GM12878 (cell line): ENCODE data around the gene BZW2. TPM values are rescaled to one million over a fixed set of nuclear protein-coding genes. Genes with fewer than 3 reads are reported as not detected.

Experiments used
- ATAC-seq: fragments of 200-7000 bp; cut with Tn5 transposase; 3 replicates; pipeline ENCODE4 v1.9.1; 2020; ENCODE audit warnings: mild to moderate bottlenecking, moderate library complexity
- BruUV-seq: library from RNA; stranded (reverse); fragments of 400-500 nt; replicated peaks from 2 replicates; lab custom pipeline; 2021; lab: Mats Ljungman, UMichigan
- CTCF ChIA-PET: fragments of 300-600 bp; sonication (Branson Sonifier 250); formaldehyde crosslinking; extraction: SDS; loops from one replicate; lab custom pipeline; 2021; ENCODE audit warnings: inconsistent platforms; lab: Yijun Ruan, JAX
- POLR2A ChIA-PET: fragments of 350-600 bp; formaldehyde crosslinking; extraction: SDS; loops from one replicate; lab custom pipeline; 2021; ENCODE audit warnings: inconsistent platforms; lab: Charles Lee
- RAD21 ChIA-PET: fragments of 300-600 bp; sonication (Branson Sonifier 250); formaldehyde crosslinking; loops from one replicate; lab custom pipeline; 2023; ENCODE audit warnings: antibody characterized with exemption; ENCODE audit not compliant: unreplicated experiment; lab: Charles Lee
- SMC1A ChIA-PET: fragments of 300-600 bp; sonication (Branson Sonifier 250); formaldehyde crosslinking; loops from one replicate; lab custom pipeline; 2023; ENCODE audit not compliant: unreplicated experiment, uncharacterized antibody; lab: Charles Lee
- DNase-seq: peaks from one replicate; pipeline ENCODE4 v3.0.0-alpha.2; 2011; ENCODE audit warnings: low read depth, low spot score
- FAIRE-seq: peaks from 3 replicates; lab custom pipeline; 2011; peaks lifted over from hg19 to GRCh38; lab: Jason Lieb, UNC
- H2AFZ ChIP-seq: 2 replicates; pipeline ENCODE4 v1.6.0; 2011; ENCODE audit warnings: low read depth, low read length, control low read depth; ENCODE audit not compliant: control insufficient read depth
- H3K27ac ChIP-seq: 2 replicates; pipeline ENCODE4 v1.5.1; 2011; ENCODE audit warnings: control low read depth; ENCODE audit not compliant: control insufficient read depth, insufficient read depth
- H3K27me3 ChIP-seq, 2 experiments: replicated peaks in 1 of 2; 2 replicates each; pipeline versions ENCODE4 v1.6.0 to v1.6.1; 2011; ENCODE audit warnings: low read length in 1 of 2; ENCODE audit not compliant: control insufficient read depth in 2 of 2, insufficient read depth in 2 of 2
- H3K36me3 ChIP-seq, 2 experiments: 2 replicates each; pipeline ENCODE4 v1.5.1; 2011; ENCODE audit warnings: low read length in 1 of 2; ENCODE audit not compliant: control insufficient read depth in 2 of 2, insufficient read depth in 2 of 2
- H3K4me1 ChIP-seq: 2 replicates; pipeline ENCODE4 v1.6.1; 2011; ENCODE audit warnings: mild to moderate bottlenecking, low read length, moderate library complexity, mixed read lengths; ENCODE audit not compliant: control insufficient read depth, insufficient read depth
- H3K4me2 ChIP-seq: 2 replicates; pipeline ENCODE4 v1.6.0; 2011; ENCODE audit warnings: control low read depth; ENCODE audit not compliant: control insufficient read depth, insufficient read depth
- H3K4me3 ChIP-seq: fragments of 200-600 bp; sonication (generic); 2 replicates; pipeline ENCODE4 v1.5.1; 2016
- H3K79me2 ChIP-seq: 2 replicates; pipeline ENCODE4 v1.6.0; 2011; ENCODE audit warnings: low read length; ENCODE audit not compliant: control insufficient read depth, insufficient read depth
- H3K9ac ChIP-seq: 2 replicates; pipeline ENCODE4 v1.8.0; 2011; ENCODE audit warnings: low read length, control low read depth, mixed read lengths; ENCODE audit not compliant: control insufficient read depth, insufficient read depth
- H3K9me3 ChIP-seq: replicated peaks from 3 replicates; pipeline ENCODE4 v1.5.1; 2011; ENCODE audit warnings: mild to moderate bottlenecking, low read length; ENCODE audit not compliant: control insufficient read depth, insufficient read depth
- H4K20me1 ChIP-seq: 2 replicates; pipeline ENCODE4 v1.6.0; 2011; ENCODE audit not compliant: control insufficient read depth, insufficient read depth
- BRCA1 ChIP-seq: IDR thresholded peaks from 2 replicates; pipeline ENCODE4 v1.6.1; 2011; ENCODE audit warnings: low read depth, low read length, improper control_type of control experiment
- CEBPZ ChIP-seq: fragments of 150-350 bp; IDR thresholded peaks from 2 replicates; pipeline ENCODE4 v1.6.1; 2016; ENCODE audit warnings: low read depth, low read length
- GABPA ChIP-seq: IDR thresholded peaks from 2 replicates; pipeline ENCODE4 v1.6.1; 2014; ENCODE audit warnings: antibody characterized with exemption, low read depth, mild to moderate bottlenecking, inconsistent platforms
- MLLT1 ChIP-seq: fragments of 450-650 bp; IDR thresholded peaks from 2 replicates; pipeline ENCODE4 v1.6.1; 2016; ENCODE audit warnings: mild to moderate bottlenecking
- NKRF ChIP-seq: fragments of 450-650 bp; conservative IDR thresholded peaks from 2 replicates; pipeline ENCODE4 v1.6.1; 2017; ENCODE audit warnings: mild to moderate bottlenecking, moderate library complexity
- NR2C2 ChIP-seq: IDR thresholded peaks from 2 replicates; pipeline ENCODE4 v1.6.1; 2011; ENCODE audit warnings: borderline replicate concordance, low read depth; ENCODE audit not compliant: control insufficient read depth, insufficient read length
- SMC3 ChIP-seq: IDR thresholded peaks from 2 replicates; pipeline ENCODE4 v1.6.1; 2011; ENCODE audit warnings: low read length, improper control_type of control experiment, borderline replicate concordance
- TCF7 ChIP-seq: IDR thresholded peaks from 2 replicates; pipeline ENCODE4 v1.6.1; 2014; ENCODE audit warnings: antibody characterized with exemption, borderline replicate concordance
- ZBTB33 ChIP-seq: fragments of 450-650 bp; IDR thresholded peaks from 2 replicates; pipeline ENCODE4 v1.6.1; 2017; ENCODE audit warnings: mild to moderate bottlenecking
- WGBS: methylation state at CpG from one replicate; pipeline ENCODE4 v1.1.6; 2016; ENCODE audit warnings: low lambda C conversion rate; ENCODE audit not compliant: insufficient replicate concordance, insufficient coverage; ENCODE audit errors: missing lambda C conversion rate; 5-methylcytosine and 5-hydroxymethylcytosine counted together
- in situ Hi-C: fragments of 300-500 bp; cut with MboI; formaldehyde crosslinking; loops from 9 replicates; pipeline ENCODE4 v1.14.3; 2018; ENCODE audit warnings: mixed read lengths
- intact Hi-C: fragments of 100-400 bp; cut with micrococcal nuclease; formaldehyde crosslinking; loops from one replicate; pipeline ENCODE4 v1.14.2; 2022; ENCODE audit not compliant: unreplicated experiment
- polyA plus RNA-seq, 11 experiments: library from polyadenylated mRNA; depleted of rRNA in 4 of 11; unstranded in 6 of 11; stranded (reverse) in 5 of 11; fragments of >200 nt; fragmentation: Nextera tagmentation in 4 of 11; fragmentation: Illumina TruSeq in 1 of 11; extraction: Ambion mirVana in 4 of 11; extraction: Trizol in 1 of 11; gene quantifications; 1 replicate in 1 of 11; 2 replicates in 10 of 11; pipeline versions ENCODE4 v1.2.1 to v1.2.3, GENCODE V29; 2011 to 2016; ENCODE audit warnings: inconsistent platforms in 2 of 11, missing spikeins in 2 of 11, low read depth in 1 of 11
- total RNA-seq, 4 experiments: library from RNA; depleted of rRNA in 3 of 4; stranded (reverse); fragments of >200 nt in 3 of 4; fragmentation: Illumina TruSeq in 1 of 4; extraction: Trizol in 1 of 4; gene quantifications; 2 replicates each; pipeline versions ENCODE4 v1.2.1 to v1.2.3, GENCODE V29; 2013 to 2021

BZW2 gene
- total and polyA plus RNA-seq, 10 of the 15 experiments (the other 5 are each of a cell fraction or from before 2014, with no cell fraction given), result 1.3 to 6.8 (median 3.1) TPM

GRCh38 chr7:16695621-16696237, 49.7 kb downstream of the BZW2 start:
- Histone ChIP-seq H3K27ac (no peak overlapping the region), H3K36me3 (no peaks in the 10 kb centered on the region; a peak in 1 of 4 replicates), H2AFZ (no peak overlapping the region), H4K20me1 (no peaks in the 10 kb centered on the region), H3K27me3 (no peaks in the 10 kb centered on the region), H3K4me2 (no peak overlapping the region), H3K9ac (no peak overlapping the region), H3K4me1 (no peaks in the 10 kb centered on the region), H3K9me3 (no peaks in the 10 kb centered on the region), H3K79me2 (no peaks in the 10 kb centered on the region), H3K4me3 (no peak overlapping the region)
- no peak for DNase-seq
- POLR2A ChIA-PET, result no interaction called here
- no peak for FAIRE-seq
- peak; percentile 60 for ATAC-seq
- intact Hi-C loops, result loop anchor here (5.0 kb wide), 1 partner anchor 222 kb away; no protein-coding TSS in a partner anchor
- BruUV-seq, result no TSS peak
- SMC1A ChIA-PET, result interaction anchor here (1.2 kb wide), 1 partner anchor 222 kb away, joined by 4 read pairs; no protein-coding TSS in a partner anchor
- in situ Hi-C loops, result no loop called here
- WGBS, result 49% methylated on average over 4 of the region's 4 CpGs
- RAD21 ChIA-PET, result no interaction called here
- CTCF ChIA-PET, result interaction anchor here (0.8 to 1.2 kb wide), 3 partner anchors 12 to 224 kb away, joined by 3 to 4 read pairs (median 3); no protein-coding TSS in a partner anchor
- TF ChIP-seq TCF7, result no peak
- TF ChIP-seq ZBTB33, result no peak
- no peak for TF ChIP-seq NR2C2
- TF ChIP-seq MLLT1, result no peak
- TF ChIP-seq CEBPZ, result no peak
- peak; percentile 12; the same call in 1 of the 2 replicates for TF ChIP-seq SMC3
- no peak for TF ChIP-seq BRCA1
- TF ChIP-seq NKRF, result no peak
- TF ChIP-seq GABPA, result no peak
